Renal pelvis (tissue), 4 donors: ENCODE data around the gene BRSK1. TPM values are rescaled to one million over a fixed set of nuclear protein-coding genes. Genes with fewer than 3 reads are reported as not detected.
A peak's percentile ranks its signal among the peaks of the same experiment; 100 is the strongest.

ENCODE experiments used
- DNase-seq: peaks from one replicate; pipeline ENCODE4 v3.0.0-alpha.2; 2013
- polyA plus RNA-seq, 3 donors: library from polyadenylated mRNA; unstranded; fragments of 120-200 nt; gene quantifications; one replicate each; pipeline ENCODE4 v1.2.1, GENCODE V29; 2013; ENCODE audit not compliant: insufficient read length in 3 of 3

The BRSK1 gene
- polyA plus RNA-seq, 3 donors, result 11.5 to 18.7 (median 16.5) TPM

DNA sequence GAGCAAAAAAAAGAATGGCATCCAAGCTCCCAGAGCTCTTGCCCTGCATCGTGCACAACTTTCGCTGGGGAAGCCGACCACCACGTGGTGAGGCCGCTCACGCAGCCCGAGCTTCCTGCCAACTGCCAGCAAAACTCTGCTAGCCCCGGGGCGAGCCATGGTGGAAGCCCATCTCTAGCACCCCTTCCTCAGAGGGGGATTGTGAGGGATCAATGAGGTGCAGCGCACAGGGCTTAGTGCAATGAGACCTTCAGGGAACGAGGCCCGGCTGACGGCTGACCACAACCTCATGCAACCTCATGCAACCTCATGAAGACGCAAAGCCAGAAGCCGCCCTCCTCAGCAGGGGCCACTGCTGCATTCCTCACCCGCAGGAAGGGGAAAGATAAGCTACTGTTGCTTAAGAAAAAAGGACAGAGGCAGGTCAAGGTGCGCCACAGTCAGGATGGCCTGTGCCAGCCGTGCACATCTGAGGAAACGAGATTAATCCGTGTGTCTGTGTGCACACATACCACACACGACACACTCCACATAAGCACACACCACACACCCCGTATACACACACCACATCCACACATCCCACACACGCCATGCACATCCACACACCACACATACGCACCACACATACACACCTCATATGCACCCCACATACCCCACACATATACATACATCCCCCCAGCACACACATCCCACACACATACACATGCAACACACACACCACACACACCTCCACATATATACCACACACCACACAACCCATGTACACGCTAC, 13.4 kb upstream of the BRSK1 start:
- no peak for DNase-seq

DNA sequence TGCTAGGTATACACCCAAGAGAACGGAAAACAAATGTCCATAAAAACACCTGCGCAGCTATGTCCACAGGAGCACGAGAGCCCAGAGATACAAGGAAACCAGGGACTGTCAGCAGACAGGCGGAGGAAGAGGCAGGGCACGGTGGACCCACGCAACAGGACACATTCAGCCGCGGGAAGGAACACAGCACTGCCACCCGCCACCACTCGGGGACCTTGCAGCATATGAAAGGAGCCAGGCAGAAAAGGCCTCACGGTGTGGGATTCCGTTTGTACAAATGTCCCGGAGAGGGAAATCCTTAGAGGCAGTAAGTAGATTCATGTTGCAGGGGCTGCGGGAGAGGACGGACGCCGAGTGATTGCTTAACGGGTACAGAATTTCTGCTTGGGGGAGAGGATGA, 11.7 kb upstream of the BRSK1 start:
- no peak for DNase-seq

DNA sequence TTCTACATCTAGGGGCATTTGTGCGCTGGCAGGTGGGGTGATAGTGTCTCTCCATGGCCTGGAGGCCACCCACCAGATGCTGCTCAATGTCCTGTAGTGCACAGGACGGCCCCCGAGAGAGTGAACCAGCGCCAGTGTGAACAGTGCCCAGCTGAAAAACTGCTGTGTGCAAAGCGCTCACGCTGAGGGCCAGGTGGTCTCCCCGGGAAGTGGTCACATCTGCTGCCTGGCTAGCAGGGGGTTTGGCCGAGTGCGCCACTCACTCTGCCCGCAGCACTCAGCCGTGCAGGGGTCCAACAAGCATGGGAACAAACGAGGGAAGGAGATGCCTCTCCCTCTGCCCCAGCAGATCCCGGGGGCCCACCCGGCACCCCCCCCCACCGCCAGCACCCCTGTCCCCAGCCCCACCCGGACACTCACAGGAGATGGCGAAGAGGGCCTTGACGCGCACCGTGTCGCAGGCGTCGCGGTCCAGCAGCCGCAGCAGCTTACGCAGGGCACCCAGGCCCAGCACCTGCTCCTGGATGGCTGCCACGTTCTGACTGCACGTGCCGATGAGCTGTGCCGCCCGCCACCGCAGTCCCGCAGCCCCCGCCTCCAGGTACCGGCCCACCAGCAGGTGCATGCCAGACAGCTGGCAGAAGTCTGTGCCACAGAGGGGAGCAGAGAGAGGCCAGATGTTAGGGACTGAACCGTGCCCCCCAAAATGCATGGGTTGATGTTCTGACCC, 9.7 kb upstream of the BRSK1 start:
- no peak for DNase-seq

DNA sequence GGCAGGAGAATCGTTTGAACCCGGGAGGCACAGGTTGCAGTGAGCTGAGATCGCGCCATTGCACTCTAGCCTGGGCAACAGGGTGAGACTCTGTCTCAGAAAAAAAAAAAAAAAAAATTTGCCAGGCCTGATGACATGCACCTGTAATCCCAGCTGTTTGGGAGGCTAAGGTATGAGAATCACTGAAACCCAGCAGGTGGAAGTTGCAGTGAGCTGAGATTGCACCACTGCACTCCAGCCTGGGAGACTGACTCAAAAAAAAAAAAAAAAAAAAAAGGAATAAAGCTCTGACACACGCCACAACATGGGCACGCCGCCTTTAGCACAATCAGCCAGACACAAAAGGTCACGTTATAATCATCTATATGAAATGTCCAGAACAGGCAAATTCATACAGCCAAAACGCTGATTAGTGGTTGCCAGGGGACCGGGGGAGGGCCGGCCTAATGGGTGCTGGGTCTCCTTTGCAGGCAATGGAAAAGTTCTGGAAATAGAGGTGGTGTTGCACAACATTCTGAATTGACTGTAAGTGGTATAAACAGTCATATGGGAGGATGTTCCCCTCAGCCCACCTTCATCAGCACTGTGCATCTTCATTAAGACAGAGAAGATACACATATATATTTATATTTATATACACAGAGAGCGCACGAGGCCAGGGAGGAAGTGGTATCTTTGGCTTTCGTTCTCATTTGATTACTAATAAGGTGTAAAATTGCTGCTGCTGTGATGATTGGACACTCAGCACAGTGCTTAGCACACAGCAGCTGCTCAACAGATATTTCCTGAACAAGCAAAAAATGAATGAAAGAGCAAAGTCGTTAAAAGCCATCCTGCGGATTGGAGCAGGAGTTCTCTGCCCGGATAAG, 7.7 kb upstream of the BRSK1 start:
- DNase-seq, result no peak

DNA sequence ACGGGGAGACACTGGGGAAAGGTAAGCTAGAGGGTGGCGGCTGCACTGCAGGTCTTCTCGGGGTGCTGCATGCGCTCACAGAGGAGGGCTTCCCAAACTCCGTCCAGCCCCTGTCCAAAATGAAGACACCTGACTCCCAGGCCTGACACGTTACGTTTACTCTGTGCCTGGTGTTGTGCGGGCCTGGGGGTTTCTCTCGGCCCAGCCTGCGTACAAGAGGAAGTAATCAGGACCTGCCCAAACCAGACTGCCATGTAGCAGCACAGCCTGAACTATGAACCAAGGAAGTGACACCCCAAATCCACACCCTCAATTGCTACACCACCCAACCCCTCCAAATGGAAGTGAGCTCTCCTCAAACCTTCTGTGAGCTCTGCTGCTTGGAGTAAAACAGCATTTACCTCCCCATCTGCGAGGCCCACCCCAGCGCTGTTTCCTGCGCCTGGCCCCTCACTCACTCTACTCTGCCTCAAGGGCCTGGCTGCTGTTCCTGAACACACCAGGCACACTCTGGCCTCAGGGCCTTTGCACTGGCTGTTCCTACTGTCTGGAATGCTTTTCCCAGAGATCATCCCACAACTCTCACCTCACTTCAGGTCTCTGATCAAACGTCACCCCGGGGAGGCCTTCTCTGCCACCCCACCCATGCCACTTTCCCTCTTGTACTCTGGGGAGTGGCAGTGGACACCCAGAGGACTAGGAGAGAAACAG, 6.9 kb upstream of the BRSK1 start:
- no peak for DNase-seq

GRCh38 chr19:55277494-55277893, 6.3 kb upstream of the BRSK1 start:
- DNase-seq, result no peak

- DNase-seq, result no peak
Observed at GRCh38 chr19:55278391-55279135, 5.2 kb upstream of the BRSK1 start.

DNA sequence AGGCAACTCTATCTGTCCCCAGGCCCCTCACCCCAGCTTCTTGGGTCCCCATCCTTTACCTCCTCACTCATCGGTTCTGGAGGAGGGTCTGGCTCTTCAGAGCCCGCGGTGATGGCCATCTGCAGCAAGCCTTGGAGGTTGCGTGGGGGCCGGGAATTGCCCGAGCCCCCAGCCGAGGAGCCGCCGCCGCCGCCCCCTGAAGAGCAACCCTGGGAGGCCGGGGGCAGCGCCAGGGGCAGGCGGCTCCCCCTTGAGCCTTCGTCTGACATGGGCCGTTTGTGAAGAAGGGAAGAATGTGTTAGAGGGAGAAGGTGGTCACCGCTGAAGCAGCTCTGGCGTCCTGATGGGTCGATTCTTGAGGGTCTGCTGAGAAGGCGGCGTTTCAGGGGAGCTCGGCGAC, 4.5 kb upstream of the BRSK1 start:
- no peak for DNase-seq

DNA sequence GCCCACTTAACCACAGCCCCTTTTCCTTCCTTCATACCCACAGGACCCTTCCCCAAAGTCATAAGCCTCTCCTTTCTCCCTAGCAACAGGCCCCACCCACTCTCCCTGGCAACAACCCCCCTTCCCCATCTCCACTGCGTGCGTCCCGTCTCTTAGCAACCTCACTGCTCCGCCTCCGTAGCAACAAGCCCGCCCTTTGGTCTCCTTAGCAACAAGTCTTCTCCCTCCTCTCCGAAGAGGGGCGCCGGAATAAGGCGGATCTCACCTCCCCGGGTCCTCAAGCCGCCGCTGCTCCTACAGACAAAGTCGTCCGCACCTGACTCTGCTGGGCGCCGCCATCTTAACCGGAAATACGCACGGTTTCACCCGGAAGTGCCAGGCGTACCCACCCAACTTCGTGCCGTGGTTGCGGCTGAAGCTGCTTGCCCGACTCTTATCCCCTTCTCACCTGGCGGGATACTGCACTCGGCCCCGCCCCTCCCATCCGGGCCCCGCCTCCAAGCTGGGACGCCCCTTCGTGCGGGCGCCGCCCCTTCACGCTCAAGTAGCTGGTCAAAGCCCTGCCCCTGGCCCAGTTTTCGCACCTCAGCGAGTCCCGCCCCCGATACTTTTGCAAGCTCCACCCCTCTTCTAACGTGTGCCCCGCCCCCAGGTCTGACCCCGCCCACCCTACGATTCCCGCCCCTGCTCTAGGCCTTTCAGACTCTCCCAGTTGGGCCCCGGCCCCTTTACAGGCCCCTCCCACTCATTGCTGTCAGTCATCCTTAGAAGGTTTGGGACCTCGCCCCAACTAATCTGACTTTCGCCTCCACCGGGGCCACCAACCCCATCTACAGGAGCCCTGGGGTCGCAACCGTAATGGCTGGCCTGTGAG, 3.8 kb upstream of the BRSK1 start, which contains the start of gene HSPBP1:
Gene HSPBP1, minus strand, starts transcription at position 341 of the 874 bp plus-strand sequence. CDS start 502 bp downstream, outside the sequence.
- peak; percentile 96 for DNase-seq

GRCh38 chr19:55284405-55285058, 735 bp downstream of the BRSK1 start:
- DNase-seq, result no peak

DNA sequence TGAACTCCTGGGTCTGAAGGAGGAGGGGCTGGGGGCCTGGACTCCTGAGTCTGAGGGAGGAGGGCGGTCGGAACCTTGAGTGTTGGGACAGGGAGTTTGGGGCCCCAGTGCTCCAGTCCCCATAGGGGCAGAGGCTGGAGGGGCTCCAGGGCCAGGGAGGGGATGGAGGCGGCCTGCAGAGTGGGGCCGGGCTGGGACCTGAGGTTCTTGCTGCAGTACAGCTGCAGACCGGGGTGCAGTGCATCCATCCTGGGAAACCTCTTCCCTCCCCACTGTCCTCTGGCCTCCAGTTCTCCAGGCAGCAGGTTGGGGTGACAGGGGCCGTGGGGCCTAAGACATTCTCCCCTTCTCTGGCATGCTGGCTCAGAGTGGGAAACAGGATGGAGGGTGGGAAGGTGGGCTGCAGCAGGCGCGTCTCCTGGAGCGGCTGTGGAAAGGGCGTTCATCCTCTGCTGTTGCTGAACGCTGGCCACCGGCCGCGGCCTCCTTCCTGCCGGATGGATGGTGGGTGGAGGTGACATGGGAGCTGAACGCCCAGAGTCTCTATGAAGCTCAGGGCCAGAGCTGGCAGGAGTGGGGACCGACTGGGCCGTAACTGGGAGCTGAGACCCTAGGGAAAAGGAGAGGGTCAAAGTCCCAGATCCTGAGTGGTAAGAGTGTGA, 1.6 kb downstream of the BRSK1 start:
- DNase-seq, result no peak

DNA sequence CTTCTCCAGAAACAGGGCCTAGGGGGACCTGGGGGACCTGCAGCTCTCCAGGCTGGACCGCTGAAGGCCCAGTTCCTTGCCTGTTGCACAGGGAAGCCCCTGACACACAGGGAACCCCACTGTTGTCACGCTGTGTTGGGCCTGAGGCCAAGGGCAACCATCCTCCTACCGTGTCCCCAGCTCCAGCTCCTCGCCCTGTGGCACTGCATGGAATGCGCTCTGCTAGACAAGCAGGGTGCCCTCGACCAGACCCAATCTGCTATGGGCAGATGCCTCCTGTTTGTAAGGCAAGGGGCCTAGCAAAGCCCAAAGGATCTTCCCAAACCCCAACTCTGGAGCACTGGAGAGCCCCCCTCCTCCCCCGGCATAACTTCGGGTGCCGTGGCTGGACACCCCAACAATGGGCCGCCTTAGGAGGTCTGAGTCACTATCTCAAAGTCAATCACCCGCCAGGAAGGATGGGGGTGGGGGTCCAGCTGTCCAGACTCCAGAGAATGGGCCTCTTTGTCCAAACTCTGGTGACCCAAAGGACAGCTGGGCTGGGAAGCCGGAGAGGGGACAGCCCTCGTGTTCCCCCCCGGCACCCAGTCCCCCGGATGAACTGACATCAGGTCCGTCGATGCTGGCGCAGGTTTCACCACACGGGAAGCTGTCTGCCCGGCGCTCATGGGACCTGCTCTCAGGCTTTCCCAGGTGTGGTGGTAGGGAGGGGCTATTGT, 3.7 kb downstream of the BRSK1 start:
- DNase-seq, result no peak

DNA sequence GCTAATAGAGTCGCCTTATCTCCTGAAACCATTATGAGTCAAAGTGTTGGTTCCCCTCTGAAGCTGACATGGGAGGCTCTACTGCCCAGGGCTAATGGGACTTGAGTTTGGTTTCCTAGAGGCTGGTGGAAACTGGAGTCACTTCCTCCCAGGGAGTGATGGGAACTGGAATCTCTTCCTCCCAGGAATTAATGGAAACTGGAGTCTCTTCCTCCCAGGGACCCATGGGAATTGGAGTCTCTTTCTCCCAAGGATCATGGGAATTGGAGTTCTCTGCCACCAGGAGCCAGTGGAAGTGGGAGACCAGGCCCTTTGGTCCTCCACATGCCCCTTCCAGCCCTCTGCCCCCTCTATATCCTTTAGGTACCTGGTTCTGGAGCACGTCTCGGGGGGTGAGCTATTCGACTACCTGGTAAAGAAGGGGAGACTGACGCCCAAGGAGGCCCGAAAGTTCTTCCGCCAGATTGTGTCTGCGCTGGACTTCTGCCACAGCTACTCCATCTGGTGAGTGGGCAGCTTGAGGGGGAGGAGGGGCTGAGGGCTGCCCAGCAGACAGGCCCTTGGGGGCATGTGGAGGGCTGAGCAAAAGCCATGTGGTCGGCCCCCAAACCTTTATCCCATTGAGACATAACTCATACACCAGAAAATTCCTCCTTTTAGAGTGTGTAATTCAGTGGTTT, 5.5 kb downstream of the BRSK1 start:
- DNase-seq, result no peak

DNA sequence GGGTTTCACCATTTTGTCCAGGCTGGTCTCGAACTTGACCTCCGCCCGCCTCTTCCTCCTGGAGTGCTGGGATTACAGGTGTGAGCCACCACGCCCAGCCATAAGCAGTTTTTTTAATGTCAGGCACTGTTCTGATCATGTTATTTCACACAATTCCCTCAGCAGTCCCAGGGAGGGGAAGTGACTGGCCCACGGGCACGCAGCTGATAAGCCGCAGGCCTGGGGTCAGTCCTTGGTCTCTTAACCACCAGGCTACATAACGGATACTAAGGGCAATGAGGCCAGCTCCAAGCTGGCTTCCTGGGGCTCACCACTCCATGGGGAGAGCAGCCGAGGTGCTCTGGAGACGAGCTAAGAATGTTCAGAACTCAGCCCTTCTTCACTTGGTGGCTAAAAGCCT, 13.5 kb downstream of the BRSK1 start:
- no peak for DNase-seq

DNA sequence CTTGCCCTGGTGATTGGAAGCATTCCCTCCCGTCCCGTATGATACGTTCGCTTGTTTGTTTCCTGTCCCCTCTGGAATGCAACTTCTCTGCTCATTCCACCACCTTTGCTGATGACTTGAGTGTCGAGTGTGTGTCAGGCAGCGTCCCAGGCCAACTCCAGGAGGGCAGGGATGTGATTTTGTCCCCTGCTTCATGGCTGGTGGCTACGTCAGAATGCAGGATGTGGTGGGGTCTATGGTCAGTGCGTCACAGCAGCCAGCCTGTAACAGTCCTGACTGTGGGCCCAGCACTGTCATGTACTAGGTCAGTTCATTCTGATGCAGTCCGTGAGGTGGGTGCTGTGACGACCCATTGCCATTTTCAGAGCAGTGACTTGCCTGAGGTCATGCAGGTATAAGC, 16.2 kb downstream of the BRSK1 start:
- no peak for DNase-seq

DNA sequence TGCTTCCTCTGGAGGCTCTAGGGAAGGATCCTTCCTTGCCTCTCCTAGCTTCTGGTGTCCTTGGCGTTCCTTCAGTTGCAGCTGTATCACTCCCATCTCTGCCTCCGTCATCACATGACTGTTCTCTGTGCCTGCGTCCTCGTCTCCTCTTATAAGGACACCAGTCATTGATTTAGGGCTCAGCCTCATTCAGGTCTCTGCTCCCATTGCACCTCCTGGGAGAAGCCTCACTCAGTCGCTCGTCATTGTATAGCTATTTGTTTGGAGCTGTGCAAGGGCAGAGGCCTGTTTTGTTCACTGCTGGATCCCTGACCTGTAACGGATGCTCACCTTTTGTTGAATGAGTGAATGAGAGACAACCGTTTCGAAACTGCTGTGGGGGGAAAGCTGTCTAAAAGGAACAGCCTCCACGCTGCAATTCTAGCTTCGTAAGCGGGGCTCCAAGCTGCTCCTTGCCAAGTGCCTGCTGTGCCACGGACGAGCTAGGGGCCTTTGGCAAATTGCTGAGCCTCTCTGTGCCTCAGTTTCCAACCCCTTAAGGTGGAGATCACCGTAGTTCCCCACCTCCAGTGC, 17.2 kb downstream of the BRSK1 start:
- DNase-seq, result no peak
